Measurements from ENCODE around the gene TRAP1.

DNA sequence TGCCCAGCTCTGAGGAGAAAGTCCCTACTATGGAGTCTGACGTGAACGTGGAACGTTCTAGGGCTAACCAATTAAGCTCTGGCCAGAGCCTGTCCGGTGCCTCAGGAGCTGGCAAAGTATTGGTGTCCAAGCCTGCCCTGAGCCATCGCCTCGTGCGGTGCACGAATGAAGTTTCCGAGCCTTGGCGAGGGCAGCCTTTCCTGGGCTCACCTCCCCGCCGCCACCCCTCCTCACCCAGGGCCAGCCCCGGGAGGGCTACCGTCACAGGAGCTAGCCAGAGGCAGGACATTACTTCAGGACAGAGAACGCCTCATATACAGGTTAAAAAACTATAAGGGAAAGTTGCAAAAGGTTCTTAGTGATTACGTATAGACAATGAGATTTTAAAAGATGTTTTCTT is 23.6 kb upstream of the TRAP1 start:
- TF ChIP-seq, protein P1, sequence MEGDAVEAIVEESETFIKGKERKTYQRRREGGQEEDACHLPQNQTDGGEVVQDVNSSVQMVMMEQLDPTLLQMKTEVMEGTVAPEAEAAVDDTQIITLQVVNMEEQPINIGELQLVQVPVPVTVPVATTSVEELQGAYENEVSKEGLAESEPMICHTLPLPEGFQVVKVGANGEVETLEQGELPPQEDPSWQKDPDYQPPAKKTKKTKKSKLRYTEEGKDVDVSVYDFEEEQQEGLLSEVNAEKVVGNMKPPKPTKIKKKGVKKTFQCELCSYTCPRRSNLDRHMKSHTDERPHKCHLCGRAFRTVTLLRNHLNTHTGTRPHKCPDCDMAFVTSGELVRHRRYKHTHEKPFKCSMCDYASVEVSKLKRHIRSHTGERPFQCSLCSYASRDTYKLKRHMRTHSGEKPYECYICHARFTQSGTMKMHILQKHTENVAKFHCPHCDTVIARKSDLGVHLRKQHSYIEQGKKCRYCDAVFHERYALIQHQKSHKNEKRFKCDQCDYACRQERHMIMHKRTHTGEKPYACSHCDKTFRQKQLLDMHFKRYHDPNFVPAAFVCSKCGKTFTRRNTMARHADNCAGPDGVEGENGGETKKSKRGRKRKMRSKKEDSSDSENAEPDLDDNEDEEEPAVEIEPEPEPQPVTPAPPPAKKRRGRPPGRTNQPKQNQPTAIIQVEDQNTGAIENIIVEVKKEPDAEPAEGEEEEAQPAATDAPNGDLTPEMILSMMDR (IDR thresholded peaks at IDR 0.05), result no peak
- no peak for TF ChIP-seq POLR2A (IDR thresholded peaks at IDR 0.05)
